Neural crest cell (in vitro differentiated cells): Measurements from ENCODE around the gene RNF114. TPM values are rescaled to one million over a fixed set of nuclear protein-coding genes. Genes with fewer than 3 reads are reported as not detected.

Experiments used
- DNase-seq: peaks from one replicate; pipeline ENCODE4 v3.0.0; 2021; ENCODE audit warnings: low read depth, mixed read lengths, low spot score
- H3K27ac Mint-ChIP-seq: one replicate; pipeline ENCODE4 v1.8.0; 2021; ENCODE audit warnings: mild to moderate bottlenecking, mixed read lengths; ENCODE audit not compliant: unreplicated experiment
- H3K27me3 Mint-ChIP-seq: 2 replicates; pipeline ENCODE4 v1.8.0; 2021; ENCODE audit warnings: low read depth, mild to moderate bottlenecking, mixed read lengths
- H3K36me3 Mint-ChIP-seq: 2 replicates; pipeline ENCODE4 v1.8.0; 2021; ENCODE audit warnings: low read depth, mild to moderate bottlenecking, mixed read lengths
- H3K4me1 Mint-ChIP-seq: 2 replicates; pipeline ENCODE4 v1.8.0; 2021; ENCODE audit warnings: mixed read lengths
- H3K4me3 Mint-ChIP-seq: one replicate; pipeline ENCODE4 v1.8.0; 2021; ENCODE audit warnings: mild to moderate bottlenecking, mixed read lengths
- H3K9me3 Mint-ChIP-seq: 2 replicates; pipeline ENCODE4 v1.8.0; 2021; ENCODE audit warnings: mixed read lengths
- total RNA-seq: library from RNA; stranded (reverse); gene quantifications from 2 replicates; pipeline ENCODE4 v1.2.1, GENCODE V29; 2021
- TF ChIP-seq, protein P1 (sequence below): fragments of 200-600 bp; sonication (generic); conservative IDR thresholded peaks from 2 replicates; pipeline ENCODE4 v1.5.0; 2021; ENCODE audit warnings: antibody characterized with exemption, mild to moderate bottlenecking

RNF114 gene
- total RNA-seq, 1 donor from 2014 or later, result 53.0 TPM

GRCh38 chr20:49899541-49900383 lies 36.4 kb upstream of the RNF114 start:
- Mint-ChIP-seq H3K4me1 (no peaks in the 10 kb centered on the region), H3K4me3 (no peak overlapping the region), H3K27ac (no peak overlapping the region), H3K27me3 (no peaks in the 10 kb centered on the region), H3K9me3 (no peaks in the 10 kb centered on the region), H3K36me3 (peaks cover 3% of the 10 kb centered on the region)
- no peak for DNase-seq
- TF ChIP-seq, protein P1, sequence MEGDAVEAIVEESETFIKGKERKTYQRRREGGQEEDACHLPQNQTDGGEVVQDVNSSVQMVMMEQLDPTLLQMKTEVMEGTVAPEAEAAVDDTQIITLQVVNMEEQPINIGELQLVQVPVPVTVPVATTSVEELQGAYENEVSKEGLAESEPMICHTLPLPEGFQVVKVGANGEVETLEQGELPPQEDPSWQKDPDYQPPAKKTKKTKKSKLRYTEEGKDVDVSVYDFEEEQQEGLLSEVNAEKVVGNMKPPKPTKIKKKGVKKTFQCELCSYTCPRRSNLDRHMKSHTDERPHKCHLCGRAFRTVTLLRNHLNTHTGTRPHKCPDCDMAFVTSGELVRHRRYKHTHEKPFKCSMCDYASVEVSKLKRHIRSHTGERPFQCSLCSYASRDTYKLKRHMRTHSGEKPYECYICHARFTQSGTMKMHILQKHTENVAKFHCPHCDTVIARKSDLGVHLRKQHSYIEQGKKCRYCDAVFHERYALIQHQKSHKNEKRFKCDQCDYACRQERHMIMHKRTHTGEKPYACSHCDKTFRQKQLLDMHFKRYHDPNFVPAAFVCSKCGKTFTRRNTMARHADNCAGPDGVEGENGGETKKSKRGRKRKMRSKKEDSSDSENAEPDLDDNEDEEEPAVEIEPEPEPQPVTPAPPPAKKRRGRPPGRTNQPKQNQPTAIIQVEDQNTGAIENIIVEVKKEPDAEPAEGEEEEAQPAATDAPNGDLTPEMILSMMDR, result no peak

DNA sequence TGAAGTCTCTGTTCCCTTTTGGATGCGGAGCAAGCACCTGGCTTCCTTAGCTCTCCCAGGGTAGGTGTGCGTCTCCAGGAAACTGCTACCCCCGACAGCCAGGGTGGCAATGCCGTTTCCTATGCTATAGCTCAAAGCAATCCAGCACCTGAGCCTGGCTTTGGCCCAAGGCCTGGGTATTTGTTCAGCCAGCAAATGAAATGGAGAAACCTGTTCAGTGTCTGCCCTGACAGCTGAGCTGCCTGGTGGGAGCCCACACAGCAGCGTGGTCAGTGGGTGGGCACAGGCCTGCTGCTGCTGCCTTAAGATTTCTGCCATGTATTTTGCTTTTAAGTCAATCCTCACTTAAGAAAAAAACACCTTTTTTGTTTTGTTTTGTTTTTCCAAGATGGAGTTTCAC lies 34.6 kb upstream of the RNF114 start:
- H3K27ac Mint-ChIP-seq, result no peak overlapping the region
- no peaks in the 10 kb centered on the region for H3K4me1 Mint-ChIP-seq
- H3K27me3 Mint-ChIP-seq, result no peaks in the 10 kb centered on the region
- TF ChIP-seq, protein P1, result no peak
- H3K36me3 Mint-ChIP-seq, result peaks cover 7% of the 10 kb centered on the region
- DNase-seq, result no peak
- no peak overlapping the region for H3K4me3 Mint-ChIP-seq
- H3K9me3 Mint-ChIP-seq, result no peaks in the 10 kb centered on the region

DNA sequence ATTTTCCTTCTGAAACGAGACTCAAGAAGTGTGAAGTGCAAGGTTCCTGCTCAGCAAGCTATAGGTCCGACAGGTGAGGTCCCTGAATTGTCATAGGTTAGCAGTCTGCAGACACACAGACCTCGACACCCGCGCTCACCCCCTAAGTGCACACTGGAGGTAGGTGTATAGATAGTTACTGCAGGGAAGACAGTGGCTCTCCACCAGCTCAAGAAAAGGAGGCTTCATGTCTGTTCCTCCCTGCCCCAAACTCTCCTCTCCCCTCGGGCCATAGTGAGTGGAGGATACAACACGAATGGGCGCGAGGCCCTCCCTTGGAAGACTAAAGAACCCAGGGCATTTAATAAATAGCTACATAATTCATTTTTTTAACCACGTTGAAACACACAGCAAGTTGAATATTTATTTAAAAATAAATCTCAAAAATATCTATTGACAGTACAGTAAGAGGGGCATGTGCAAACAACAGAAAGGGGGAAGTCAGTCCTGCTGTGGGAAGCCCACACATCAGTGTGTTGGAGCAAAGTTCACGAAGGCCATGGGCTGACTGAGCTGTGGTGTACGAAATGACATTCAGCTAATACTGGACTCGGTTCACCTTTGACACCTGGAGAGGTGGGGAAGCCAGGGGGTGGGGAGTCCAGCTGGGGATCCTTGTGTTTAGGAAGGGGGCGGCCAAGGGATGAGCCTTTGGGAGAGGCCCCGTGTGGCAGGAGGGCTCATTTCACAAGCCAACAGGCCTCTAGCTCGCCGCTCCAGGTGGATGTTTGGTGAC lies 31.6 kb upstream of the RNF114 start:
- Mint-ChIP-seq H3K36me3 (peaks cover 7% of the 10 kb centered on the region), H3K9me3 (no peaks in the 10 kb centered on the region), H3K27ac (no peak overlapping the region), H3K4me3 (no peak overlapping the region), H3K27me3 (no peaks in the 10 kb centered on the region), H3K4me1 (peaks cover 2% of the 10 kb centered on the region)
- TF ChIP-seq, protein P1, result no peak
- no peak for DNase-seq

DNA sequence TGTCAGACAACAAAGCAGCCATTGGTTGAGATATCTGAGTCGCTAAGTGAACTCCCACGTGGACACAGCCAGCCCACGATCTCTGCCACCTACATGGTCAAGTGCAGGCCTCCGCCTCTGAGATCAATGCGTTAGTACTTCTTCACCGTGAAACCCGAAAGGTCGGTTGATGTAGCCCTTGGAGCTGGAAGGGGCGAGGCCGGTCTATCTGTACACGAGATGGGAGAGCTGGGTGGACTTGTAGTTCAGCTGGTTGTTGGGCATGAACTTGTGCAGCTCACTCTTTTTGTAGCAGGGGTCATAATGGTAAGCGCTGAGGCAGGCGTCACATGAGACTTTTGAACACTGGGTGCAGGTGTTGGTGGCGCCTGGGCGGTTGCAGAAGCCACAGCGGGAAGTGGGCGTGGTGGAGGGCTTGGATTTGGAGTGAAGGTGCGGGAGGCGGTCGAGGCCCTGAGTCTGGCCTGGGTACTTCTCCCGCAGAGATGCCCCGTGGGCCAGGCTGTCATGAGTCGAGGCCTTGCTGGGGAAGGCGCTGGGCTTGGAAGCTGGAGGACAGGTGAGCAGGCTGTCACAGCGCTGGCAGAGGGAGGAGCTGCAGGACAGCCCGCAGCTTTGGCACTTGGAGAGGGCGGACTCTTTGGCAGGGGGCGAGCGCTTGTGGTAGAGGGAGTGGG lies 30.6 kb upstream of the RNF114 start:
- no peak overlapping the region for H3K27ac Mint-ChIP-seq
- no peaks in the 10 kb centered on the region for H3K27me3 Mint-ChIP-seq
- peaks cover 7% of the 10 kb centered on the region for H3K4me1 Mint-ChIP-seq
- peaks cover 7% of the 10 kb centered on the region for H3K36me3 Mint-ChIP-seq
- no peak for DNase-seq
- H3K9me3 Mint-ChIP-seq, result no peaks in the 10 kb centered on the region
- H3K4me3 Mint-ChIP-seq, result no peak overlapping the region
- TF ChIP-seq, protein P1, result no peak

GRCh38 chr20:49906101-49906604 lies 30.0 kb upstream of the RNF114 start:
- TF ChIP-seq, protein P1, result no peak
- peaks cover 7% of the 10 kb centered on the region for H3K36me3 Mint-ChIP-seq
- DNase-seq, result no peak
- H3K4me1 Mint-ChIP-seq, result peaks cover 7% of the 10 kb centered on the region
- H3K4me3 Mint-ChIP-seq, result no peak overlapping the region
- H3K27me3 Mint-ChIP-seq, result no peaks in the 10 kb centered on the region
- H3K27ac Mint-ChIP-seq, result no peak overlapping the region
- H3K9me3 Mint-ChIP-seq, result no peaks in the 10 kb centered on the region
